Left renal cortex interstitium (tissue), 4 donors: ENCODE results near the gene MINK1. TPM values are rescaled to one million over a fixed set of nuclear protein-coding genes. Genes with fewer than 3 reads are reported as not detected.
"Not testable (repeated sequence)": the region's sequence is repeated elsewhere in the genome, so short reads cannot be mapped to it uniquely, and the experiment has no call there.

ENCODE experiments used
- DNase-seq, 4 donors: peaks; one replicate each; pipeline ENCODE4 v3.0.0-alpha.2; 2013; ENCODE audit warnings: low read depth in 4 of 4, low spot score in 2 of 4, missing footprints in 1 of 4
- polyA plus RNA-seq, 4 donors: library from polyadenylated mRNA; unstranded; fragments of 120-200 nt; gene quantifications; one replicate each; pipeline ENCODE4 v1.2.1, GENCODE V29; 2013; ENCODE audit not compliant: insufficient read length in 4 of 4

The MINK1 gene
- polyA plus RNA-seq, 4 donors: 43.0 to 71.4 (median 57.4) TPM

DNA sequence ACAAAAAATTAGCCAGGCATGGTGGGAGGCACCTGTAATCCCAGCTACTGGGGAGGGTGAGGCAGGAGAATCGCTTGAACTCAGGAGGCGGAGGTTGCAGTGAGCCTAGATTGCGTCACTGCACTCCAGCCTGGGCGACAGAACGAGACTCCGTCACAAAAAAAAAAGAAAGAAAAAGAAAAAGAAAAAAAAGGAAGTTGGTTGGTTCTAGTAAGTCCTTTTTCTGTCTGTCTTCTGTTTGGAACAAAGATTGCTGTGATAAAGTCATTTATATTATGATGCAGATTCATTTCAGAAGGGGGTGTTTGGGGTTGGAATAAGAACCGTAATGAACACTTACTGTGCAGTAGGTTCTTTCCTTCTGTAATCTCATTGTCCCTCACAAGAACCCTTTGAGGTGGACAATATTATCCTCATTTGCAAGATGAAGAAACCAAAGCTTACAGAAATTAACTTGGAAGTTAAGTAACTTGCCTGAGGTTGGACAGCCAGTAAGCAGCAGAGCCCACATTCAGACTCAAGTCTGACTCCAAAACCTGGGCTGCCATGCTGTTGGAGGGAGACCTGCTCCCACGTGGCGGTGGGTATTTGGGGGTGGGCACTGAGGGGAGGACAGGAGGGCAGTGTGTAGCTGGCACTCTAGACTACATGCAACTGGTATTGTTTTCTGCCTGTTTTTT, 10.3 kb downstream of the MINK1 start:
- no peak for DNase-seq

DNA sequence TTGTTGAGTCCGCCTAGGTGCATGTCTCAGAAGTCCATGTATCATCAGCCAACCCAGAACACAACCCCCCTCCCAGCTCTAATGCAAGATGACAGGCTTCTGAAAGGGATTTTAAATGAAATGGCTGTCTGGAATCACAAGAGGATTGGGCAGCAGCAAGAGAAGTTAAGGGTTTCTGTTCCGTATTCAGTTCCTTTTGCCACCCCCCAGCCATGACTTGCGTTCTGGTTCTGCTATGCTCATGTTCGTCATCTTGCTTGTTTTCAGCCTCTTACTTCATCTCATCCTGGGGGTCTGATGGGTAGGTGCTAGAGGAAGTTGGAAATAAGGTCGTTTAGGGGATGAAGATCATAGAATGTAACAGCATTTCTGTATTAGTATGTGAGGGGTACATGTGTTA, 12.0 kb downstream of the MINK1 start:
- DNase-seq: no peak

- no peak for DNase-seq
These were observed 13.7 kb downstream of the MINK1 start for GRCh38 chr17:4846635-4847390.

- DNase-seq: no peak
These were observed 15.9 kb downstream of the MINK1 start for GRCh38 chr17:4849011-4849536.

GRCh38 chr17:4850246-4850645, 17.1 kb downstream of the MINK1 start:
- no peak for DNase-seq

DNA sequence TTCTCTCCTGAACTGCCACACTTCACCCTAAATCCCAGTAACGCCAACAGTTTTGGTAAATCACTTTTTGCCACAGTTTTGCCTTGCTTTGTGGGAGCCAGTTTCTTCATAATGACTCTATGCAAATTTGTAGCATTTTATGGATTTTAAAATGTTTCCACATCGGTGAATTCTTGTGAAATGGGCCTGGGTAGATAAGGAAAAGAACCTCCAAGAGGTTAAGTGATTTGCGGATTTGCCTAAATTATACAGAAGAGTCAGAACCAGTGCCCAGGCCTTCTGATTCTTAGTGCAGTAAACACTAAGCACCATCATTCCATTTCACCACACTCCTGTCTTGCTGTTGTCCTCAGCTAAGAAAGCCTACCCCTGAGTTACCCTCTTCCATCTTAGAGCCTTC, 17.9 kb downstream of the MINK1 start:
- no peak for DNase-seq

DNA sequence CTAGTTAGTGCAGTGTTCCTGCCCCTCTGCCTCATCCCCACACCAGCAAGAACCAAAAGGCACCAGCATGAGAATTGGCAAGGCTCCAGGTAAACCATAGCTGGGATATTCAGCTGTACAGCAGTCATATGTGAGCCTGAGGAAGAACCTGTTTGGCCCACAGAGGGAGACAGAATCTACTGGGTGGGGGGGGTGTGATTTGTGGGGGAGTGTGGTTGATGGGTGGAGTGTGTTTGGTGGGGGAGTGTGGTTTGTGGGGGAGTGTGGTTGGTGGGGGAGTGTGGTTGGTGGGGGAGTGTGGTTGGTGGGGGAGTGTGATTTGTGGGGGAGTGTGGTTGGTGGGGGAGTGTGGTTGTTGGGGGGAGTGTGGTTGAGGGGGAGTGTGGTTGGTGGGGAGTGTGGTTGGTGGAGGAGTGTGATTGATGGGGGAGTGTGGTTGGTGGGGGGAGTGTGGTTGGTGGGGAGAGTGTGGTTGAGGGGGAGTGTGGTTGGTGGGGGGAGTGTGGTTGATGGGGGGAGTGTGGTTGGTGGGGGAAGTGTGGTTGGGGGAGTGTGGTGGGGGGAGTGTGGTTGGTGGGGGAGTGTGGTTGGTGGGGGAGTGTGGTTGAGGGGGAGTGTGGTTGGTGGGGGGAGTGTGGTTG, 19.5 kb downstream of the MINK1 start:
- DNase-seq: no peak

- no peak for DNase-seq
These were observed 20.1 kb downstream of the MINK1 start for GRCh38 chr17:4853208-4853671.

- no peak for DNase-seq
These were observed 21.1 kb downstream of the MINK1 start for GRCh38 chr17:4854111-4854681.

DNA sequence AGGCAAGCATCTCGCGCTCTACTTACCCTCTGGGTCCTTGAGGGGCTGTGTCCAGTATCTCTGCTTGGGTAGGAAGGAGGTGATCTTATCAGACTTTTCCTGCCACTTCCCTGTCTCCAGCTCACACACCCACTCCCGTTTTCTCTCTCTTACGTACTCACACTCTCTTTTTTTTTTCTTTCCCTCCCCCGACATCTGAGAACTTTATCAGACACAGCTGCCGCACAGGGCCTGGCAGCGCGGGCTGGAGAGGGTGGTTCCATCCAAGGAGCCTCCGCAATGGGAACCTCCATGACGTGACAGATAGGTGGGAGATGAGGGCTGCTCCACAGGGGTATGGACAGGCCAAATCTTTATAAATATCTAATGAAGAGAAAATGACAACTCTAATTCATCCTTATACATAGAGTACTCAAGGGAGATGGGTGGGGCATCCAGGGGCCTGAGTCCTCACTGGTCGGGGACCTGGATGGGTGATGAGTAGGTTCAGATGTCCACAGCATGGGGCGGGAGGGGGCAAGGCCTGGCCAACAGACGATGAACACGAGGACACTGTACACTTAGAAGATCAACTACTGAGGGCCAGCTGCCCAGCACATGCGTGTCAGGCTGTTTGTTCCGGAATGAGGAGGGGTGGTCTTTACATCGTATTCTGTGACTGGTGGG, 23.3 kb downstream of the MINK1 start:
- no peak for DNase-seq

DNA sequence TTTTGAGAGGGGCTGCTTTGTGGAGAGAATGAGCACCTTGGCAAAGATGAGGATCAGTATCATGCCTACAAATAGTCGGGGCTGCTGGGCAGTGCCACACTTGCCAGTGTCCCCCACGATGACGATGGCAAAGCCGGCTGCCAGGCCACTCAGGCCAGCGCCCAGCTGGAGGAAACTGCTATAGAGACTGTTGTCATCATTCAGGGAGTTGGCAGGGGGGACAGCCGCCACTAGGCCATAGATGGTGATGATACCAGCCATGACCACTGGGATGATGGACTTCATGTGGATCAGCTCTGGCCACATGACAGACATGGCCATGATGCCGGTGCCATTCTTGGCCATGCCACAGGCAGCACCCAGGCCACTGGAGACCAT, 23.8 kb downstream of the MINK1 start:
- DNase-seq: no peak

DNA sequence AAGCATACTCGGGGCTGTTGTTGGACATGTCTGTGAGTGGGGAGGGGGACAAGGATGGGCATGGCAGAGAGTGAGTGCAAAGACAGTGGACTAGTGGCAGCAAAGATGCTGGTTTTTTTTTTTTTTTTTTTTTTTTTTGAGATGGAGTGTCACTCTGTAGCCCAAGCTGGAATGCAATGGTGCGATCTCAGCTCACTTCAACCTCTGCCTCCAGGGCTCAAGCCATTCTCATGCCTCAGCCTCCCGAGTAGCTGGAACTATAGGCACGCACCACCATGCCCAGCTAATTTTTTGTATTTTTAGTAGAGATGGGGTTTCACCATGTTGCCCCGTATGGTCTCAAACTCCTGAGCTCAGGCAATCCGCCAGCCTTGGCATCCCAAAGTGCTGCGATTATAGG, 24.2 kb downstream of the MINK1 start:
- not testable (repeated sequence) for DNase-seq

- no peak for DNase-seq
These were observed 25.1 kb downstream of the MINK1 start for GRCh38 chr17:4858068-4858881.

DNA sequence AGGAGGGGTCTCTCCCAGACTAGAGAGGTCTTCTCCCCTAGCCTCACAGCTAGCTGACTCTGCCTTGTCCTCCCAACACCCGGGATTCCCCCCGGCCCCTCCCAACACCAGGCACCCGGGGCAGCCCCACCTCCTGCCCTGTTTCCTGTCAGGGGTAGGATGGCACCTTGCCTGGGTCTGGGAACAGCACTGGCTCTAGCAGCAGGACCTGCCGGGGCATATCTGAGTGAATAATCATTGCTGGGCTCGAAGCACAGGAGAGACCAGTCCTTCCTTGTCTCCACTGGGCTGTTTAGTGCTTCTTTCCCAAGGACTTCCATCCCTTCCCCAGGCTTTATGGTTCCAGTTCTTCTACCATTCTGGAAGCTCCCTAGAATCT, 25.7 kb downstream of the MINK1 start:
- no peak for DNase-seq

- no peak for DNase-seq
These were observed 26.9 kb downstream of the MINK1 start for GRCh38 chr17:4859816-4860625.

DNA sequence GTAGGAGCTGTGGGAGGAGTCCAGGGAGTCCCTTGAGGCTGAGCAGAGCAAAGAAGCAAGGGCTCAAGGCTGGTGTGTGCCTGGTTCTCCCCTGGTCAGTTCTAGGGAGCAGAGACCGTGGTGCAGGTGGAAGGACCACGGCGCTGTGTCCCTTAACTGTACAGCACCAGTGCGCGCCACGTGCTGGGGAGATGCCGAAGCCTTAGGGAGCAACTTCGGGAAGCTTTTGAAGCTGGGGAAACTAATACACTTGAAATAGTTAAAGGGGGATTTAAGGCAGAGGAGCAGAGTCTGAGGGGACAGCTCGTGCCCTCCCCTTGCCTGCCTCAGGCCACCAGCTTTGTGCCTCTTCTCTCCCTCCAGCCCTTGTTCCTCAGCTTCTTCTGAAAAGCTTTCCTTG, 27.5 kb downstream of the MINK1 start:
- no peak for DNase-seq

GRCh38 chr17:4861052-4861451, 27.9 kb downstream of the MINK1 start:
- DNase-seq: no peak

DNA sequence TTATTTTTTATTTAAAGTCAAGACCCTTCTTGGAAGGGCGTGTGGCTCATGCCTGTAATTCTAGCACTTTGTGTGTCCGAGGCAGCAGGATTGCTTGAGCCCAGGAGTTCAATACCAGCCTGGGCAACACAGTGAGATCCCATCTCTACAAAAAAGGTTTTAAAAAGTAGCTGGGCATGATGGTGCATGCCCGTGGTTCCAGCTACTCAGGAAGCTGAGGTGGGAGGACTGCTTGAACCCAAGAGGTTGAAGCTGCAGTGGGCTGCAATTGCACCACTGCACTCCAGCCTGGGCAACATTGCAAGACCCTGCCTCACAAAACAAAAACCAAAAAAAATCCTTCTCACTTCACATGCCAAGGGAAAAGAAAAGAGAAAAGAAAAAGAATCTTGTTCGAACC, 29.6 kb downstream of the MINK1 start:
- DNase-seq: no peak

DNA sequence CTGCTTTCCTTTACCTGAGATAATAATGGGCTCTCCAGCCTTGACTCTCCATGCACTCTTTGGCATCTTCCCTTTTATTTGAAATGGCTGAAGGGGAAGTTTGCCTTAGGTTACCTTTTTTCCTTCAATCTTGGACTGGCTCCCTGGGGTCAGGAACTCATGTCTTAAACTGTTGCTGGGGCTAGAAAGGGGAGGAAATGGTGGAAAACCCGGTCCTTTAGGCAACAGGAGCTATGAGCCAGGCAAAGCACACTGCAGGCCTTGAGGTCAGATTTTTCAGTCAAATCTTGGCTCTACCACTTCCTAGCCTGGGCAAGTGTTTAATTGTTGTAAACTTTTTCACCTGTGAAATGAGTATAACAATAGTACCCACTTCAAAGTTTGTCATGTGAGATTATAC, 30.2 kb downstream of the MINK1 start:
- DNase-seq: no peak
